Brain microvascular endothelial cell (primary cell): ENCODE data around the gene TEAD3.

Experiments used
- DNase-seq: peaks from one replicate; pipeline ENCODE4 v3.0.0-alpha.2; 2020
- H3K27ac ChIP-seq: fragments of 250-450 bp; sonication (Bioruptor Pico); 2 replicates; pipeline ENCODE4 v1.5.1; 2020; ENCODE audit warnings: mild to moderate bottlenecking, moderate library complexity
- H3K27me3 ChIP-seq: fragments of 250-450 bp; sonication (Bioruptor Pico); replicated peaks from 2 replicates; pipeline ENCODE4 v1.5.1; 2020; ENCODE audit warnings: mild to moderate bottlenecking
- H3K36me3 ChIP-seq: fragments of 250-450 bp; sonication (Bioruptor Pico); replicated peaks from 2 replicates; pipeline ENCODE4 v1.5.1; 2020; ENCODE audit warnings: mild to moderate bottlenecking
- H3K4me3 ChIP-seq: 2 replicates; pipeline ENCODE4 v1.5.1; 2011; ENCODE audit warnings: low read depth, mild to moderate bottlenecking, control low read depth, low read length, moderate library complexity
- CTCF ChIP-seq: IDR thresholded peaks from 2 replicates; pipeline ENCODE4 v1.5.1; 2011; ENCODE audit warnings: low read depth, mild to moderate bottlenecking, moderate library complexity, low read length, control low read depth, inconsistent platforms; ENCODE audit errors: missing control alignments
- in situ Hi-C: cut with HindIII; loops from 2 replicates; pipeline ENCODE4 v1.10.0; 2017; ENCODE audit warnings: low sequenced_read_pairs, low pct_ligation_motif_present

The TEAD3 gene

GRCh38 chr6:35495258-35496035 lies 1.4 kb downstream of the TEAD3 start:
- no peak overlapping the region for H3K27ac ChIP-seq
- H3K36me3 ChIP-seq: no peaks in the 10 kb centered on the region
- peak overlapping the region; percentile 70 for H3K4me3 ChIP-seq

GRCh38 chr6:35494161-35494563 lies 2.7 kb downstream of the TEAD3 start:
- in situ Hi-C loops: no loop called here
- no peak overlapping the region for H3K27ac ChIP-seq
- peak overlapping the region; percentile 5 for H3K4me3 ChIP-seq
- H3K27me3 ChIP-seq: no peaks in the 10 kb centered on the region
- no peak for TF ChIP-seq CTCF
- no peaks in the 10 kb centered on the region for H3K36me3 ChIP-seq
- DNase-seq: no peak

More at GRCh38 chr6:35495258-35496035, 1.4 kb downstream of the TEAD3 start:
- TF ChIP-seq CTCF: no peak
- DNase-seq: no peak
- in situ Hi-C loops: no loop called here
- no peaks in the 10 kb centered on the region for H3K27me3 ChIP-seq

GRCh38 chr6:35493307-35493983 lies 3.4 kb downstream of the TEAD3 start:
- no peak for TF ChIP-seq CTCF
- in situ Hi-C loops: no loop called here
- H3K27me3 ChIP-seq: no peaks in the 10 kb centered on the region
- no peak overlapping the region for H3K27ac ChIP-seq
- H3K4me3 ChIP-seq: no peak overlapping the region
- DNase-seq: no peak
- H3K36me3 ChIP-seq: no peaks in the 10 kb centered on the region

GRCh38 chr6:35492974-35493284 lies 4.0 kb downstream of the TEAD3 start:
- Histone ChIP-seq H3K4me3 (no peak overlapping the region), H3K27ac (no peak overlapping the region), H3K36me3 (no peaks in the 10 kb centered on the region), H3K27me3 (no peaks in the 10 kb centered on the region)
- DNase-seq: no peak
- no peak for TF ChIP-seq CTCF
- in situ Hi-C loops: no loop called here

- no peak for DNase-seq
- TF ChIP-seq CTCF: no peak
- in situ Hi-C loops: no loop called here
- Histone ChIP-seq H3K27me3 (no peaks in the 10 kb centered on the region), H3K36me3 (no peaks in the 10 kb centered on the region), H3K4me3 (no peak overlapping the region), H3K27ac (no peak overlapping the region)
These were observed 4.5 kb downstream of the TEAD3 start for GRCh38 chr6:35492258-35492973.
